ENCODE data around the gene TBC1D4. TPM values are rescaled to one million over a fixed set of nuclear protein-coding genes. Genes with fewer than 3 reads are reported as not detected.

Gene TBC1D4
- total and polyA plus RNA-seq, 10 of the 15 experiments (the other 5 are each of a cell fraction or from before 2014, with no cell fraction given), result 11.0 to 38.6 (median 25.5) TPM

DNA sequence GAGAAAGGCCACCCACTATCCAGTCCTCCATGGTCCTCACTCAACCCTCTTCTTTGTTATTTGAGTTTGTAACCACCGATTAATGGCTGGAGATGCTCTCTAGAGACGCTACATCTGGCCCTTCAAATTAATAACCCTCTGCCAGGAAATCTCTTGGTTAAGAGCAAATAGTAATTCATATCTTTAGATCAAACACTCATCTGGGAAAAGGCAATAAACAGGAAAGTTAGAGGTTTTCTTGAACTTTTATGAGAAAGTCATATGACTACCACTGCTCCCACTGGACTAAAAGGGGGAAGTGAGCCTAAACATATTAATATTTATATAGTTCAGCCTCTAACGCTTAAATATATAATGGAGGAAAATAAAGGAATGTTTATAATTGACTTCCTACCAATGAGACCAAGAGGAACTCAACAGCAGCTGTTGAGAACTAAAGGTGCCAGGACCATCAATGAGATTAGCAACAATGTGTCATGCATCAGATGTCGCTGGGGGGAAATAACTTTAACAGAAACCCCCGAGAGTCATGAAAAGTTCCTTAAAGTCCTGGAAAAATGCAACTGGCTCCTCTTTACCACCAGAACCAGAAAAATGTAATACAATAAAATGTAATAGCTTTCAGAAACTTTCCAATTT, 2.7 kb downstream of the TBC1D4 start:
- intact Hi-C loops (cut with micrococcal nuclease; ENCODE audit: unreplicated experiment) (loop anchor here (2.0 kb wide), 1 partner anchor 58 kb away; the partner anchor contains the start of gene COMMD6), in situ Hi-C loops (cut with MboI) (no loop called here)
- no TSS peak for BruUV-seq (replicated peaks)
- Histone ChIP-seq H3K9ac (ENCODE audit: control insufficient read depth, insufficient read depth, low read length) (no peak overlapping the region), H3K27me3 (replicated peaks in 1 of 2; ENCODE audit: control insufficient read depth in 2 of 2, insufficient read depth in 2 of 2, low read length in 1 of 2) (no peaks in the 10 kb centered on the region), H2AFZ (ENCODE audit: control insufficient read depth, low read depth, low read length) (no peak overlapping the region), H3K4me2 (ENCODE audit: control insufficient read depth, insufficient read depth) (peak overlapping the region; percentile 76), H3K4me1 (ENCODE audit: control insufficient read depth, insufficient read depth, low read length) (peaks cover 12% of the 10 kb centered on the region), H4K20me1 (ENCODE audit: control insufficient read depth, insufficient read depth) (no peaks in the 10 kb centered on the region), H3K27ac (ENCODE audit: control insufficient read depth, insufficient read depth) (no peak overlapping the region), H3K79me2 (ENCODE audit: control insufficient read depth, insufficient read depth, low read length) (peaks cover 62% of the 10 kb centered on the region), H3K36me3 (ENCODE audit: control insufficient read depth in 2 of 2, insufficient read depth in 2 of 2, low read length in 1 of 2) (no peaks in the 10 kb centered on the region), H3K4me3 (peak overlapping the region; percentile 82), H3K9me3 (replicated peaks; ENCODE audit: control insufficient read depth, insufficient read depth, low read length) (no peaks in the 10 kb centered on the region)
- POLR2A ChIA-PET, result no interaction called here
- RAD21 ChIA-PET (ENCODE audit: unreplicated experiment), result interaction anchor here (0.9 to 2.6 kb wide), 4 partner anchors 105 to 179 kb away, joined by 3 to 12 read pairs (median 6); no protein-coding TSS in a partner anchor
- no peak for ATAC-seq
- 3% methylated on average over 5 of the region's 5 CpGs for WGBS (ENCODE audit: insufficient coverage, insufficient replicate concordance, low lambda C conversion rate, missing lambda C conversion rate)
- no peak for DNase-seq (ENCODE audit: low read depth, low spot score)
- SMC1A ChIA-PET (ENCODE audit: uncharacterized antibody, unreplicated experiment), result interaction anchor here (0.6 to 1.3 kb wide), 9 partner anchors 9 to 185 kb away, joined by 3 to 8 read pairs (median 3); no protein-coding TSS in a partner anchor
- 0 out of 2 replicates have a peak, but pooled peaks have one; percentile 17 for TF ChIP-seq RAD51 (IDR thresholded peaks at IDR 0.05)
- no peak for TF ChIP-seq FOXM1 (IDR thresholded peaks at IDR 0.05; ENCODE audit: low read depth, low read length)
- no peak for FAIRE-seq
- CTCF ChIA-PET, result interaction anchor here (1.0 to 4.4 kb wide), 3 partner anchors 23 to 112 kb away, joined by 3 to 37 read pairs (median 3); no protein-coding TSS in a partner anchor

DNA sequence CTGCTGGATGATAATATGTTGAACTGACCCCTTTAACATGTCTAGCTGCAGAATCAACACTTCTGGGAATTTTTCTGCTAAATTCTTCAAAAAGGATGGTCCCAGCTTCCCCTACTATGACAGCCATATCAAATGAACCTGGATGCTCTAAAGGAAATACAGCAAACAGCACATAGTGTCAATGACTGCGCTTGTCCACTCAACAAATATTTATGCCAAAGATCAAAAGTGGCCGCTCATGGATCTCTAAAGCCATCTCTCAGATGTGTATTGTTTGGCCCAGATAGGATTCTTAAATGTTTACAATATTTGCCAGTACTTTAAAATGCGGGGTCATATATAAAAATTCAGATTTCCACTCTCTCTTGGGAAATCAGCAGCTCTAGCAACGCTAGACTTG, 3.3 kb downstream of the TBC1D4 start:
- WGBS (ENCODE audit: insufficient coverage, insufficient replicate concordance, low lambda C conversion rate, missing lambda C conversion rate), result 65% methylated on average over 4 of the region's 4 CpGs
- no peak for ATAC-seq
- no peaks in the 10 kb centered on the region for H3K27me3 ChIP-seq (replicated peaks in 1 of 2; ENCODE audit: control insufficient read depth in 2 of 2, insufficient read depth in 2 of 2, low read length in 1 of 2)
- no peak overlapping the region for H2AFZ ChIP-seq (ENCODE audit: control insufficient read depth, low read depth, low read length)
- ChIA-PET RAD21 (ENCODE audit: unreplicated experiment) (interaction anchor here (1.0 to 2.6 kb wide), 3 partner anchors 106 to 178 kb away, joined by 4 to 12 read pairs (median 7); no protein-coding TSS in a partner anchor), SMC1A (ENCODE audit: uncharacterized antibody, unreplicated experiment) (interaction anchor here (0.6 to 1.3 kb wide), 5 partner anchors 10 to 54 kb away, joined by 3 to 4 read pairs (median 3); no protein-coding TSS in a partner anchor), CTCF (interaction anchor here (1.2 to 4.4 kb wide), 2 partner anchors 106 to 112 kb away, joined by 3 to 37 read pairs; no protein-coding TSS in a partner anchor), POLR2A (no interaction called here)
- TF ChIP-seq RAD51 (IDR thresholded peaks at IDR 0.05) (no peak), SREBF1 (IDR thresholded peaks at IDR 0.05; ENCODE audit: low read length) (no peak), SIN3A (IDR thresholded peaks at IDR 0.05; ENCODE audit: low read depth, low read length) (no peak), SREBF2 (IDR thresholded peaks at IDR 0.05; ENCODE audit: low read length) (no peak), FOS (IDR thresholded peaks at IDR 0.05; ENCODE audit: borderline replicate concordance, extremely low read depth, insufficient read length) (no peak), HDAC2 (IDR thresholded peaks at IDR 0.05) (no peak), BHLHE40 (IDR thresholded peaks at IDR 0.05; ENCODE audit: borderline replicate concordance in 1 of 2, low read depth in 2 of 2, low read length in 1 of 2) (no peak), EZH2 (IDR thresholded peaks at IDR 0.05; ENCODE audit: borderline replicate concordance, control insufficient read depth, low read depth, low read length) (no peak)
- TF ChIP-seq, protein P1, sequence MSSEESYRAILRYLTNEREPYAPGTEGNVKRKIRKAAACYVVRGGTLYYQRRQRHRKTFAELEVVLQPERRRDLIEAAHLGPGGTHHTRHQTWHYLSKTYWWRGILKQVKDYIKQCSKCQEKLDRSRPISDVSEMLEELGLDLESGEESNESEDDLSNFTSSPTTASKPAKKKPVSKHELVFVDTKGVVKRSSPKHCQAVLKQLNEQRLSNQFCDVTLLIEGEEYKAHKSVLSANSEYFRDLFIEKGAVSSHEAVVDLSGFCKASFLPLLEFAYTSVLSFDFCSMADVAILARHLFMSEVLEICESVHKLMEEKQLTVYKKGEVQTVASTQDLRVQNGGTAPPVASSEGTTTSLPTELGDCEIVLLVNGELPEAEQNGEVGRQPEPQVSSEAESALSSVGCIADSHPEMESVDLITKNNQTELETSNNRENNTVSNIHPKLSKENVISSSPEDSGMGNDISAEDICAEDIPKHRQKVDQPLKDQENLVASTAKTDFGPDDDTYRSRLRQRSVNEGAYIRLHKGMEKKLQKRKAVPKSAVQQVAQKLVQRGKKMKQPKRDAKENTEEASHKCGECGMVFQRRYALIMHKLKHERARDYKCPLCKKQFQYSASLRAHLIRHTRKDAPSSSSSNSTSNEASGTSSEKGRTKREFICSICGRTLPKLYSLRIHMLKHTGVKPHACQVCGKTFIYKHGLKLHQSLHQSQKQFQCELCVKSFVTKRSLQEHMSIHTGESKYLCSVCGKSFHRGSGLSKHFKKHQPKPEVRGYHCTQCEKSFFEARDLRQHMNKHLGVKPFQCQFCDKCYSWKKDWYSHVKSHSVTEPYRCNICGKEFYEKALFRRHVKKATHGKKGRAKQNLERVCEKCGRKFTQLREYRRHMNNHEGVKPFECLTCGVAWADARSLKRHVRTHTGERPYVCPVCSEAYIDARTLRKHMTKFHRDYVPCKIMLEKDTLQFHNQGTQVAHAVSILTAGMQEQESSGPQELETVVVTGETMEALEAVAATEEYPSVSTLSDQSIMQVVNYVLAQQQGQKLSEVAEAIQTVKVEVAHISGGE (CRISPR knock-in tag; IDR thresholded peaks at IDR 0.05), result no peak
- TF ChIP-seq, protein P2, sequence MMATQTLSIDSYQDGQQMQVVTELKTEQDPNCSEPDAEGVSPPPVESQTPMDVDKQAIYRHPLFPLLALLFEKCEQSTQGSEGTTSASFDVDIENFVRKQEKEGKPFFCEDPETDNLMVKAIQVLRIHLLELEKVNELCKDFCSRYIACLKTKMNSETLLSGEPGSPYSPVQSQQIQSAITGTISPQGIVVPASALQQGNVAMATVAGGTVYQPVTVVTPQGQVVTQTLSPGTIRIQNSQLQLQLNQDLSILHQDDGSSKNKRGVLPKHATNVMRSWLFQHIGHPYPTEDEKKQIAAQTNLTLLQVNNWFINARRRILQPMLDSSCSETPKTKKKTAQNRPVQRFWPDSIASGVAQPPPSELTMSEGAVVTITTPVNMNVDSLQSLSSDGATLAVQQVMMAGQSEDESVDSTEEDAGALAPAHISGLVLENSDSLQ (IDR thresholded peaks at IDR 0.05), result no peak
- H4K20me1 ChIP-seq (ENCODE audit: control insufficient read depth, insufficient read depth), result no peaks in the 10 kb centered on the region
- H3K9me3 ChIP-seq (replicated peaks; ENCODE audit: control insufficient read depth, insufficient read depth, low read length), result no peaks in the 10 kb centered on the region
- BruUV-seq (replicated peaks), result no TSS peak
- H3K36me3 ChIP-seq (ENCODE audit: control insufficient read depth in 2 of 2, insufficient read depth in 2 of 2, low read length in 1 of 2), result no peaks in the 10 kb centered on the region
- peak overlapping the region; percentile 82 for H3K4me3 ChIP-seq
- peaks cover 62% of the 10 kb centered on the region for H3K79me2 ChIP-seq (ENCODE audit: control insufficient read depth, insufficient read depth, low read length)
- intact Hi-C loops (cut with micrococcal nuclease; ENCODE audit: unreplicated experiment) (loop anchor here (2.0 kb wide), 1 partner anchor 58 kb away; the partner anchor contains the start of gene COMMD6), in situ Hi-C loops (cut with MboI) (no loop called here)
- H3K4me1 ChIP-seq (ENCODE audit: control insufficient read depth, insufficient read depth, low read length), result peaks cover 12% of the 10 kb centered on the region
- H3K27ac ChIP-seq (ENCODE audit: control insufficient read depth, insufficient read depth), result no peak overlapping the region
- peak overlapping the region; percentile 76 for H3K4me2 ChIP-seq (ENCODE audit: control insufficient read depth, insufficient read depth)
- no peak for FAIRE-seq
- DNase-seq (ENCODE audit: low read depth, low spot score), result no peak
- no peak overlapping the region for H3K9ac ChIP-seq (ENCODE audit: control insufficient read depth, insufficient read depth, low read length)

Data from GM12878 (cell line).